Activated CD4-positive, alpha-beta T cell treated with anti-CD3 and anti-CD28 coated beads, Interleukin-10, Interleukin-2, amounts not matched to agents 100 ng/mL and 50 ng/mL, durations not matched to agents 16 hours and 8 hours (primary cell): Measurements from ENCODE around the gene HDGFL3.
"Not testable (repeated sequence)": the region's sequence is repeated elsewhere in the genome, so short reads cannot be mapped to it uniquely, and the experiment has no call there.

Source experiments
- DNase-seq: peaks from one replicate; pipeline ENCODE4 v3.0.0-alpha.2; 2020

The HDGFL3 gene

DNA sequence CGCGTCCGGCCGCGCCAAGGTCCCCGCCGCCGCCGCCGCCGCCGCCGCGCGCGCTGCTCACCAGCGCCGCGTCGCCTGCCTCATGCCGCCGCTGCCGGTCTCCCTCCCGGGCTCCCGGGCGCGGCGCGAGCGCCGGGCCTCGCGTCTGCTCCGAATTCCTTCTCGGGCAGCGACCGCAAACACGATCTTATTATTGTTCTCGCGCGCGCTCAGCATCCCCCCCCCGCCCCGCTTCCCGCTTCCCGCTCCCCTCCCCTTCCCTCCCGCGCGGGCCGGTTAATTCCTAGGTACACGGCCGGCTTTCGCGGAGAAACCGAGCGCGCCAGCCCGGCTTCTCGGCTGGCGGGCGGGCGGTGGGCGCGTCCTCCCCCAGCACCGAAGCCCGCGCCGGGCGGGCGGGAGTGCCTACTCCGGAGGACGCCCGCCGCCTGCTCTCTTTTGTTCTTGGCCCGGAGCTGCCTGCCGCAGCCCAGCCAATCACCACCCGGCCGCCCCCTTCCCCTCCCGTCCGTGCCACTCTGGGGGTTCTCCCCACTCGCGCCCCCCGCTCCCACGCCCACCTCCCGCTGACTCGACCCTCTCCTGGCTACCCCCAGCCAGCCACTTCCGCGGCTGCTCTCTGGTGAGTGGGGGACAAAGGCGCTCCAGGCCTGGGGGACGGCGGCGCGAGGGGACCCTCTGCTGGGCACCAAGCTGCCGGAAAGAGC, at the start of gene HDGFL3:
TSS of gene HDGFL3 (minus strand) at position 164 of the 707 bp plus-strand sequence. CDS start 409 bp downstream, outside the sequence.
- DNase-seq = peak; percentile 34

DNA sequence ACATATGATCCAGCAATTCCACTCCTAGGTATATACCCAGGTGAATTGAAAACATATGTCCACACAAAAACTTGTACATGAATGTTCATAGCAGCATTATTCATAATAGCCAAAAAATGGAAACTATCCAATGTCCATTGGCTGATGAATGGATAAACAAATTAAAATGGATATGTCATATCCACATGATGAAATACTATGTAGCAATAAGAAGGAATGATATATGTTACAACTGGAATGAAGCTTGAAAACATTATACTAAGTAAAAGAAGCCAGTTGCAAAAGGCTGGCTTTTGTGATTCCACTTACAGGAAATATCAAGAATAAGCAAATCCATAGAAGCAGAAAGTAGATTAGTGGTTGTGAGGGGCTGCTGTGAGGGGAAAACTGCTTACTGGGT, 43.2 kb upstream of the HDGFL3 start:
- DNase-seq = no peak

DNA sequence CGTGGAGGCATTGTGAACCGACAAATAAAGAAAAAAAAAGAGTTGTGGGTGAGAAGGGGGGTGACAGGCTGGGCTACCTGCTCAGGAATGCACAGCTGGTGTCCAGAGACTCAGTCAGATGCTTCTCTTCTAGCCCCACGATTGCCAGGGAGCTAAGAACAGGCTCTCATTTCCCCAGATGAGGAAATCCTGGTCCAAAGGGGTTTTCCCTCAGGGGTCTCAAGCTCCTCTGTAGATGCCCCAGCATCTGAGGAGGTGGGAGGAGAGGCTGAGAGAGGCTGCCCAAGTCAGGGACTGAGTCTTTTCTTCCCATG, 41.4 kb upstream of the HDGFL3 start:
- DNase-seq = no peak

DNA sequence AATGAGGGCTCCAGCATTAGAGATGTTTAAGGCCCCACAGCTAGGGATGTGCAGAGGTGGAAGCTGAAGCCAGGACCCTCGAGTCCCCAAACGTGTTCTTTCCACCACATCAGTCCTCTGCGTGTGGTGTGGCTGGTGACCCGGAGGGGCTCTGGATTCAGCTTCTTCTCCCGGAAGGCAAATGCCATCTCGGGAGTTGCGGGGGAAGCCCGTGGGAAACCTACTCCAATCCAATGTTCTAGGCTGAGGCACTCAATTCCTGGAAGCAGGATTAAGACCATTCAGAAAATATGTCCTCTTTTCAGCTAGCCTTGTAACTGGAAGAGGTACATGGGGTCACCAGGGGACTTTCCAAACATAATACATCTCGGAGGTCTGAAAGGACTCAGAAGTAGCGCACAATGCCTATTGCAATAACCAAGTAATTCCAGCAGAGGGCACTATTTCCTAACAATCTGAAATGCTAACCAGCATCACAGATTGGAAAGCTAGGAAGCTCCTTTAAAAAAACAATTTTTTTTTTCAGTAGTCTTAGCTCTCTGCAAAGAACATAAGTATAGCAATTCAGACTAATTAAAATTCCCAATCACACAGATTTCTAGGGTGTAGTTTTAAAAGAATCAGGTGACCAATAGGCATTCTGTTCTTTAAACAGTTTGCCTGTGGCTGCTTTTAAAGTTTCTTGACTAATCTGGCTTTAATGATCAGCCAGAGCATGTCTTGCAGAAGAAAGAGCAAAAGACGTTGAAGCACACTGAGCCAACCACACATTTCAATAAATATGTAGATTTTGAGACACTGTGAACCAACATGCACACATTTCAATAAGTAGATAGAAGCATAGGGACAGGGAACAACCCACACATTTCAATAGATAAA, 40.8 kb upstream of the HDGFL3 start:
- DNase-seq = peak; percentile 65

DNA sequence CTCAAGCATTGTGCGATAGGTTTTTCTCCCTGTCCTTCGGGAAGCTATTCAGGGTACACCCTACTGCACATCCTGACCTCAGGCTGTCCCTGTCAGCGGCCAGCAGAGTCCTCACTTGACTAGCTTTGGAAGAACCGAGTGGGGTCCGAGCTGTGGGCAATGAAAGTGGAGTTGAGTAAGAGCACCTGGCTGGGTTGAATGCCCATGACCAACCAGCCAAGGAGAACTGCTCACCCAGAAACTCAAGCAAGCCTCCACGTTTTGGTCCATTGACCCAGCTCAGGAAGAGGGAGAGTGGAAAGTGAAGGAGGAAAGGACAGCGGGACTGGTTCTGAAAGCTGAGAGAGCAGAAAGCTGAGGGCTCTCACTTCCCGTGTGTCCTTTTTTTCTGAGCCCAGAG, 36.0 kb upstream of the HDGFL3 start:
- DNase-seq = no peak

DNA sequence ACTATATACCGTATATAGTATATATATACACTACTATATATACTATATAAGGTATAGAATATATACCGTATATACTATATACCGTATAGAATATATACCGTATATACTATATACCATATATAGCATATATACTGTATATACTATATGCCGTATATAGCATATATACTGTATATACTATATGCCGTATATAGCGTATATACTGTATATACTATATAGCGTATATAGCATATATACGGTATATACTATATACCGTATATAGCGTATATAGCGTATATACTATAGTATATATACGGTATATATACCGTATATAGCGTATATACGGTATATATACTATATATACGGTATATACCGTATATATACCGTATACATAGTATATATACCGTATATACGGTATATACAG, 22.6 kb upstream of the HDGFL3 start:
- no peak for DNase-seq

DNA sequence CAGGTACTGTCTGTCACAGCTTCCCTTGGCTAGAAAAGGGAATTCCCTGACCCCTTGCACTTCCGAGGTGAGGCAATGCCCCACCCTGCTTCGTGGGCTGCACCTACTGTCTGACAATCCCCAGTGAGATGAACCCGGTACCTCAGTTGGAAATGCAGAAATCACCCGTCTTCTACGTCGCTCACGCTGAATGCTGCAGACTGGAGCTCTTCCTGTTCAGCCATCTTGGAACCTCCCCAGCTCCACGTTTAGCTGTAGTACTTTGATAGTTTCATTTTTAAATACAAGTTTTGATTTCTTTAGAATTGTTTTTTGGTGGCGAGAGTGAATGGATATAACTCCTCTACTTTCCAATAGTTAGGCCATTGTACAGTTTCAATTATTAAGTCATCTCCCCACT, 17.8 kb upstream of the HDGFL3 start:
- no peak for DNase-seq

DNA sequence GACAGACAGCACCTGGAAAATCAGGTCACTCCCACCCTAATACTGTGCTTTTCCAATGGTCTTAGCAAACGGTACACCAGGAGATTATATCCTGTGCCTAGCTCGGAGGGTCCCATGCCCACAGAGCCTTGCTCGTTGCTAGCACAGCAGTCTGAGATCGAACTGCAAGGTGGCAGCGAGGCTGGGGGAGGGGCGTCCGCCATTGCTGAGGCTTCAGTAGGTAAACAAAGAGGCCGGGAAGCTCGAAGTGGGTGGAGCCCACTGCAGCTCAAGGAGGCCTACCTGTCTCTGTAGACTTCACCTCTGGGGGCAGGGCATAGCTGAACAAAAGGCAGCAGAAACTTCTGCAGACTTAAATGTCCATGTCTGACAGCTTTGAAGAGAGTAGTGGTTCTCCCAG, 14.2 kb upstream of the HDGFL3 start:
- not testable (repeated sequence) for DNase-seq

DNA sequence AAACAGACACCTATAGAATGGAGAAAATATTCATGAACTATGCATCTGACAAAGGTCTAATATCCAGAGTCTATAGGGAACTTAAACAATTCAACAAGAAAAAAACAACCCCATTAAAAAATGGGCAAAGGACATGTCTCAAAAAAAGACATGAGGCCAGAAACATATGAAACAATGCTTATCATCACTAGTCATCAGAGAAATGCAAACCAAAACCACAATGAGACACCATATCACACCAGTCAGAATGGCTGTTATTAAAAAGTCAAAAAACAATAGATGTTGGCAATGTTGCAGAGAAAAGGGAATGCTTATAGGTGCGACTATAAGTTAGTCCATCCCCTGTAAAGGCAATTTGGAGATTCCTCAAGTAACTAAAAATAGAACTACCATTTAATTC, 11.4 kb upstream of the HDGFL3 start:
- no peak for DNase-seq

DNA sequence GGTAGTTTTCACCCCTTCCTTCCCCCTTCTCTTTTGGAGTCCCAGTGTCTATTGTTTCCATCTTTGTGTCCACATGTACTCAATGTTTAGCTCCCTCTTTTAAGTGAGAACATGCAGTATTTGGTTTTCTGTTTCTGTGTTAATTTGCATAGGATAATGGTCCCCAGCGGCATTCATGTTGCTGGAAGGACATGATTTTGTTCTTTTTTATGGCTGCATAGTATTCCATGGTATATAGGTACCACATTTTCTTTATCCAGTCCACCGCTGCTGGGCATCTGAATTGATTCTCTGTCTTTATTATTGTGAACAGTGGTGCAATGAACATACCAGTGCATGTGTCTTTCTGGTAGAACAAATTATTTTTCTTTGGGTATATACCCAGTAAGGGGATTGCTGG, 7.7 kb upstream of the HDGFL3 start:
- DNase-seq = no peak

DNA sequence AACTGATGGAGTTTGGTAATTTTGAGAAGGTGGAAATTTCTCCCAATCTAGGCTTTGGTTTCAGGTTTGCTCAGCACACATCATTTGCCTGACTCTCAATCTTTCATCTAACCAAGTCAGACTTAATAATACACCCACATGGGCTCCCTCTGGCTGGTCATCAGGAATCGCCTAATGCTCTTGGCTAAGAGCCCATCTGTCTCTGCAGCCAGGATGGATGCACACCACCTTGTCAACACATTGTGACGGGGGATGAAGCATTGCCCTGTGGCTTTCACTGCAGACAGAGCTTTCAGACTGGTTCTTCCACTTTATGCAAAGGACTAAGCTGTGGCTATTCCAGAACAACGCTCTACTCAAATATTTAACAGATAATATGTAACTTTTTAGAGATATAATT, 3.0 kb upstream of the HDGFL3 start:
- no peak for DNase-seq

DNA sequence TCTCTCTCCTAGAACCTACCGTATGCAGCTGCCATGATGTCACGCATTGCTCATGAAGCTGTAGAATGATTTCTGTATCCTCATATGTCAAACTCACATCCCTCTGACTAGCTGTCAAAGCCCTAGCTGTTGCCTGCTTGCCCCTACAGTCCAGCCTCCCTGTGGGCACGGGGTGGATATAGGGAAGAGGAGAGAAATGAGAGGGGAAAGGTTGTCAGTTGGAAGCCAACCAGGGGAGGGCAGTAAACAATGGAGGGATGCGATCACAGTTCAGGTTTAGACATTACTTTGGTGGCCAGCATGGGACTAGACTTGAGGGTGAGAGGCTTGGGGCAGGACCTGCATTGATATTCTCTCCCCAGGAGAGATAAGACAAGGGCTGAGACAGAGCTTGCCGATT, 1.7 kb upstream of the HDGFL3 start:
- no peak for DNase-seq

DNA sequence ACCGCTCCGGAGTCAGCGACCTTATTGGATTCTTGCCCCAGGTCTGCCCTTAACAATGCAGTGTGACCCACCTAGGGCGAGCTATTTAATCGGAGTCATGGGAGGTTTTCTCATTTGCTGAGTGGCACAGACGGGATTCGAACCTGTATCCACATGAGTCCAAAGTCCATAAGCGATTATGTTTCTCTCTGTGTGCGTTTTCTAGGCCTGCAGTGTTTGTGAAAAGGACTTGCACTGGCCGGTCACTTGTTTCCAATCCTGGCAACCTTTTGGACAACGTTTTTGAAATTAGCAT, 691 bp upstream of the HDGFL3 start:
- no peak for DNase-seq

DNA sequence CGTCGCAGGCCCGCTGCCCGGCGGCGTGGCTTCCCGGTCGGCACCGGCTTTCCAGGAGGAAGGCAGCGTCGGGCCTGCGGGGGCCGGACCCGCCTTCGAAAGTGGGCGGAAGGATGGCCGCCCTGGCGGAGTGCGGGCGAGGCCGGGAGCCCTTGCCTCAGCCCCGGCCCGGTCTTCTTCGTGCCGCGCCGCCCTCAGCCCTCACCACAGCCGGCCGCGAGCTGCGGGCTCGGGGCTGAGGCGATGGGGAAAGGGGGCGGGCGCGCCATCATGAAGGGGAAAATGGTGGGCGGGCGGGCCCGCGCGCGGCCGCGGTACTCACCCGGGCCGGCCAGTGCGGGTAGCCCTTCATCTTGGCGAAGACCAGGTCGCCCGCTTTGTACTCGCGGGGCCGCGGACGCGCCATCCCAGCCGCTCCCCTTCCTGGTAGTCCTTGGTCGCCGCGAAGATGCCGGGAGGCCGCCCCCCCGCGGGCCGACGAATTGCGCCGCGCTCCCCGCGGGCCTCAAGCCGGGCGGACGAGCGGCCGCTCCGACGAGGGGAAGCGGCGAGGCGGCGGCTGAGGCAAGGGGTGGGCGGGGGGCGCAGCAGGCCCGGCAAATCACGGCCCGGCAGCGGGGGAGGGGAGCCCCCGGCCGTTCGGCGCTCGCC, 489 bp downstream of the HDGFL3 start:
- no peak for DNase-seq

DNA sequence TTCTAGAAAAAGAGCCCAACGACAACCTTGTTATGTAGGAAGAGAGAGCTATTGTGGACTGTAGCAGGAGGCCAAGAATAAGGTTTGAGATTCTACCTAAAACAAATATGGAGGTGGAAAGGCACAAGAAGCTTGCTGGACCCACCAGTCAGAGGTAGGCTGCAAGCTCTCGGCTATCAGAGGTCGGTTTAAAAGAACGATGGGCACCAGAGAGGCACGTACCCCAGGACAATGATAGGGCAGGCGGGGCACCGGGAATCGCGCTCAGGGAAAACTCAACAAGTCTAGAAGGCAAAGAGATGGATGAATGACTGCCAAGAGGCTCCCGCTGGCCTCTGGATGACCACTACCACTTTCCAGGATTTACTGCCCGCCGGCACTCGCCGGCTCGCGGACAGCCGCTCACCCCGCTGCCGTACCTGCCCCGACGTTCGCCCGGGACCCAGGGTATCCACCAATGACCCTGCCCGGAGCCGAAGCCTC, 1.1 kb downstream of the HDGFL3 start:
- no peak for DNase-seq

DNA sequence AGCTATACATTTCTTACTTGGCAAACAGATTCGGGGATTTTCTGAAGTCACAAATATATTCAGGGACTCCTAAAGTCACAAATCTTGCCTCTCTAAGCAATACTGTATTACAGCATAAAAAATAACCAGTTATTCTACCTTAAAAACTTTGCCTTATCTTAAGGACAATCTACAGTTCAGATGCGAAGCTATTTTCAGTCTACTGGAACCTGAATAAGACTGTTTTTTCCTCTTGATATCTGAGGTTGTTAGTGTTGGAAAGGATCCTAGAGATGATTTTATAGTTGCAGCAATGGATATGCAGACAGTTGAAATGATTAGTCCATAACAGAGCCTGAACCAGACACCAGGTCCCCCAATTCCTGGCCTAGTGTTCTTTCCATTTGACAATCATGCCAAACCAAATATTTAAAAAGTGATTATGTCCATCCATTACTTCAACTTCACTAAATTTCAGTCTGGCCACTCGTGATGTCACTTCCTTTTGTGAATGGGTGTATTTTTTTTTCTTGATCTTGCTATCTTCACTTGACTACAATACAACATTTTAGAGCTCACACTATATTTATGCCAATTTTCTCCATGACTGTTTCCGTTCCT, 1.8 kb downstream of the HDGFL3 start:
- no peak for DNase-seq

DNA sequence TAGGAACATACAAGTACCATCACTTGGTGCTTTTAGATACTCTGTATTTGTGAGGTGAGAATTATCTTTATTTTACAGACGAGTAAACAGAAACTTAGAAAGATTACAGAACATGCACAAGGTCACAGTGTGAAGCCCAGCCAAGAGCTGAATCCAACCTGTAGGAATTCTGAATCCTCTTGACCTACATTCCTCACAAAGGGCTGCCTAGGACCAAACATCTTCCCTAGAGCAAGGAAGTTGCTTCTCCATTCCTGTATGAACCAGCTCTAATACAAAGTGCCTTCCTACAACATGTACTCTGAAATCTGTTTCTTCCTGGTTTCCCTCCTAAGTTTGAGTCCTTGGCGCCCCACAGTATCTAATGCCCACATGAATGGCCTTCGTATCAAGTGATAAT, 2.9 kb downstream of the HDGFL3 start:
- no peak for DNase-seq

DNA sequence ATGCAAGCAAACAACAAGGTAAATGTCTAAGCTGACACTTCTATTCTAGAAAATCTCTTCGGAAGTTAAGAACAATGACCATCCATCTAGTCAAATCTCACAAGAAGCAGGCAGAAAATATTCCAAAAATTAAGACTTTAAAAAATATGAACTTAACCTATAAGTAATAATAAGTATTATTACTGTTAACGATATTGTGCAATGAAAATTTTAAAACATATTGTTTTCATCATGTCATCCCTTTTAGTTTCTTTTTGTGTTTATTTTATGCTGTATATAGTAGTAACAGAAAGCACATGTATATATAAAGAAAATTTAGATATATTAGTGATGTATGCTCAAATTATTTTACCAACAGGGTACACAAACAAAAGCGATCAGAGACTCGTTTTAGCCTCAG, 4.1 kb downstream of the HDGFL3 start:
- DNase-seq = no peak

DNA sequence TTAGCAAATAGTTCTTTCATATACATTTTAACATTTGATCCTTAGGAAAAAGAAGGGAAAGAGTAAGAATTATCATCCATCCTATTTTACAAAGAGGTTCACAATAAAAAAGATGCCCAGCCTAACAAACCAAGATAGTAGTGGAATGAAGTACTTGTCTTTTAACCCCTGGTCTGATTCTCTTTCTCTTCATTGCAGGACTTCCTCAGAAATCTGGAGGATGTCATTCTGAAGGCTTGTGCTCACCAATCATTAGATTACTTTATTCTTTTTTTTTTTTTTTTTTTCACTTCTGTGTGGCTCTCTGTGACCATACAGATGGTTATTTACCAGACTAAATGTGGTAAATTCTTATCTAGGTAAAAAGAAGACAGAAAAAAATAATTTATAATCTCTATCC, 7.0 kb downstream of the HDGFL3 start:
- peak; percentile 27 for DNase-seq

DNA sequence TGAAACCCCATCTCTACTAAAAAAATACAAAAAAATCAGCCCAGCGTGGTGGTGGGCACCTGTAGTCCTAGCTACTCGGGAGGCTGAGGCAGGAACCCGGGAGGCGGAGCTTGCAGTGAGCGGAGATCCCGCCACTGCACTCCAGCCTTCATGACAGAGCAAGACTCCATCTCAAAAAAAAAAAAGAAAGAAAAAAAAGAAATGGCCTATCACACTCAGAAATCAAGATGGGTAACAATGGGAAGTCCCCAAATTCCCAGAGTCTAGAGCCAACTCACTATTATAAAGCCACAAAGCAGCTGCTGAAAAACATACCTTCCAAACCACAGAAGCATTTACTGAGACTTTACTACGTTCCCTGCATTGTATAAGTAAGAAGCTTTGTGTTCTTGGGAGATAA, 7.5 kb downstream of the HDGFL3 start:
- DNase-seq = peak; percentile 67

DNA sequence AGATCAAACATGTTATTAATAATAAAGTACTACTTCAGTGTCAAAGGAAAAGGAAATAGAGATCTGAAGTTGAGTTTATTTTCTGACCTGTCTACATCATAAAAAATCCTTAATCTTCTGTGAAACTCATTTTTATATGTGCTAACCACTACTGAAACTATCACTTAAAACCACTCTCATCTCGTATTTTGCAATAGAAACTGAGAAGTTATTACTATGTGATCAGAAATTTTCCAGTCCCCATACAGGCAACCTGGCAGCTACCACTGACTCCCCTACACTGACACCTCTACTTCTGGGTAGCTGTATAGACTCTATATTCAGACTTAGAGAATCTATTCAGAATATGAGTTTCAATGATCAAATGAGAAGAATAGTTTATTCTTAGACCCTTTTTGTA, 8.3 kb downstream of the HDGFL3 start:
- peak; percentile 74 for DNase-seq

DNA sequence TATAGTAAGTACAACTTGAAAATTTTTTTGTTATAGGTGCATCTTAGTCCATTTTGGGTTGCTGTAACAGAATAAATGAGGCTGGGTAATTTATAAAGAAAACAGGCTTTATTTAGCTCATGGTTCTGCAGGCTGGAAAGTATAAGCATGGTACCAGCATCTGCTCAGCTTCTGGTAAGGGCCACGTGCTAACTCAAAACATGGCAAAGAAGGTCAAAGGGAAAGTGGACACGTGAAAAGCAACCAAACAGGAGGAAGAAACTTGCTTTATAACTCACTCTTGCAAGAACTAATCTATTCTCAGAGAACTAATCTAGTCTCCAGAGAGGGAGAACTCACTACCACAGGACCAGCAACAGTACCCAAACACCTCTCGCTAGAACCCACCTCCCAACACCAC, 9.1 kb downstream of the HDGFL3 start:
- DNase-seq = no peak

DNA sequence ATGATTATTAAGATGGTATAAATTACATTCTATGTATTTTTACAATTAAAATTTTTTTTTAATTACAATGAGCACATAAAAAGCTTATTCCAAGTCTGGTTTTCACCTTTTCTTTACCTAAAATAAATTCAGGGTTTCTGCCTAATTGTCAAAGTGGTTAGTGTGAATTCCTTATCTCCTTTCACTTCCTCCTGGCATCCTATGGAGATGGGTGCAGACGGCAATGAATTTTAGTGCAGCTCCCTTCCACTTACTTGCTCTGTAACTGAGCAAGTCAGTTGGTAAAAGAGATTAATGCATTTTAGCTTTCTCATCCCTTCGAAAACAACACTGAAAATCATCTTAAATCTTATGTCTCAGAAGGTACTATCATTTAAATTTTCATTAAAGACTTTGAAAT, 13.1 kb downstream of the HDGFL3 start:
- DNase-seq = no peak

DNA sequence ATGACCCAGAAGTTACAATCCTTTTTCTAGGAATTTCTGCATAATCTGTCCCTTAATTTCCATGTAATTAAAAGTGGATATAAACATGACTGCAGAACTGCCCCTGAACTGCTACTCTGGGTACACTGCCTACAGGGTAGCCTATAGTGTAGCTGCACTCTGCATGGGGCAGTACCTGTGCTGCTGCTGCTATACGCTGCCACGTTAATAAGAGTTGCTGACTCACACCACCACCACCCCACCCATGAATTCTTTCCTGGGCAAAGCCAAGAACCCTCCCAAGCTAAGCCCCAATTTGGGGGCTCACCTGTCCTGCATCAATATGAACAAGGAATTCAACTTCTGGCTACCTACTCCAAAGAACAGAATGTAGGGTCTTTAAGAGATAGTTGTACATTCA, 13.9 kb downstream of the HDGFL3 start:
- no peak for DNase-seq
